K562 (cell line): ENCODE measurements around the gene ASB2. TPM values are rescaled to one million over a fixed set of nuclear protein-coding genes. Genes with fewer than 3 reads are reported as not detected.

Source experiments
- RERE ChIP-seq: sonication (generic); formaldehyde crosslinking; IDR thresholded peaks from 2 replicates; pipeline ENCODE4 v1.8.0; 2023; ENCODE audit warnings: missing genetic modification reagents, mild to moderate bottlenecking, borderline replicate concordance
- SMARCA5 ChIP-seq: fragments of 450-650 bp; IDR thresholded peaks from 2 replicates; pipeline ENCODE4 v1.6.1; 2016
- VEZF1 ChIP-seq: fragments of 200-800 bp; sonication (Bioruptor generic); IDR thresholded peaks from 2 replicates; pipeline ENCODE4 v1.6.1; 2017; ENCODE audit warnings: missing genetic modification characterization, missing compliant biosample characterization
- ZNF121 ChIP-seq: sonication (generic); formaldehyde crosslinking; conservative IDR thresholded peaks from 2 replicates; pipeline ENCODE4 v1.8.0; 2022; ENCODE audit warnings: missing genetic modification reagents
- ZNF76 ChIP-seq: fragments of 250-450 bp; sonication (Bioruptor Pico); IDR thresholded peaks from 2 replicates; pipeline ENCODE4 v1.4.0; 2020; ENCODE audit warnings: mild to moderate bottlenecking, moderate library complexity, borderline replicate concordance
- polyA plus RNA-seq, 8 experiments: library from polyadenylated mRNA; depleted of rRNA in 4 of 8; stranded (reverse) in 5 of 8; unstranded in 3 of 8; fragments of >200 nt; fragmentation: Nextera tagmentation in 2 of 8; fragmentation: Illumina TruSeq in 1 of 8; extraction: Ambion mirVana in 2 of 8; extraction: Trizol in 1 of 8; gene quantifications; 2 replicates each; pipeline versions ENCODE4 v1.2.1 to v1.2.3, GENCODE V29; 2011 to 2014; ENCODE audit warnings: inconsistent platforms in 1 of 8, missing spikeins in 1 of 8
- total RNA-seq, 7 experiments: library from RNA; depleted of rRNA in 6 of 7; stranded (reverse); fragments of >200 nt in 6 of 7; fragmentation: Illumina TruSeq in 2 of 7; extraction: Trizol in 2 of 7; gene quantifications; 2 replicates each; pipeline versions ENCODE4 v1.2.1 to v1.2.3, GENCODE V29; 2011 to 2021; ENCODE audit warnings: low replicate concordance in 1 of 7

ASB2 gene
- total and polyA plus RNA-seq, 9 of the 15 experiments (the other 6 are each of a cell fraction or from before 2014, with no cell fraction given): not detected

GRCh38 chr14:93996130-93996695 lies 19.8 kb upstream of the ASB2 start (continued):
- TF ChIP-seq RERE (CRISPR knock-in tag) (no peak), ZNF121 (CRISPR knock-in tag) (no peak), VEZF1 (CRISPR knock-in tag) (no peak), SMARCA5 (no peak), ZNF76 (no peak)
